Pancreas (tissue), 10 donors: Measurements from ENCODE around the gene CCNK. TPM values are rescaled to one million over a fixed set of nuclear protein-coding genes. Genes with fewer than 3 reads are reported as not detected.

Experiments used
- ATAC-seq, 4 donors: fragments of 200-7000 bp; cut with Tn5 transposase; one replicate each; pipeline versions ENCODE4 v1.8.0 to v1.9.1; 2020; ENCODE audit warnings: mild to moderate bottlenecking in 4 of 4, moderate library complexity in 4 of 4
- DNase-seq, 6 donors: peaks; one replicate each; pipeline ENCODE4 v3.0.0-alpha.2; 2020
- FAIRE-seq: peaks from 2 replicates; lab custom pipeline; 2012; peaks lifted over from hg19 to GRCh38; lab: Jason Lieb, UNC
- H3K27ac ChIP-seq, 4 donors: fragments of 200-600 bp; sonication (generic); 1 replicate in 3 of 4; 2 replicates in 1 of 4; pipeline versions ENCODE4 v1.5.0 to v1.8.0; 2020
- H3K27me3 ChIP-seq, 4 donors: fragments of 200-600 bp; one replicate each; pipeline ENCODE4 v1.8.0; 2021
- H3K36me3 ChIP-seq, 3 donors: fragments of 200-600 bp; sonication (generic) in 1 of 3; one replicate each; pipeline versions ENCODE4 v1.5.0 to v1.8.0; 2020 to 2021
- H3K4me1 ChIP-seq, 3 donors: fragments of 200-600 bp; one replicate each; pipeline ENCODE4 v1.8.0; 2021
- H3K4me3 ChIP-seq, 4 donors: fragments of 200-600 bp; sonication (generic) in 2 of 4; one replicate each; pipeline versions ENCODE4 v1.5.0 to v1.8.0; 2020 to 2021
- H3K9me3 ChIP-seq, 4 donors: fragments of 200-600 bp; one replicate each; pipeline ENCODE4 v1.8.0; 2021
- WGBS, 2 donors: extraction: QIAGEN DNeasy Blood & Tissue Kit; methylation state at CpG; one replicate each; pipeline ENCODE4 v1.1.7; 2013; 5-methylcytosine and 5-hydroxymethylcytosine counted together
- intact Hi-C, 3 donors: fragments of 100-400 bp; cut with DNase I; formaldehyde crosslinking; loops; one replicate each; pipeline versions ENCODE4 v1.11.1 to v1.14.2; 2022
- polyA plus RNA-seq, 2 donors: library from polyadenylated mRNA; stranded (reverse); fragments of 200-250 nt; gene quantifications; one replicate each; pipeline ENCODE4 v1.2.3, GENCODE V29; 2013
- total RNA-seq, 6 donors: library from RNA; stranded (reverse); fragmentation: NEBNext Ultra II Directional in 4 of 6; extraction: Animal tissue kit (Norgen Biotek cat#: 25700) in 4 of 6; gene quantifications; one replicate each; pipeline versions ENCODE4 v1.2.1 to v1.2.4, GENCODE V29; 2021 to 2023
- TF ChIP-seq, protein P1 (sequence below), 4 donors: fragments of 200-600 bp; sonication (generic) in 3 of 4; IDR thresholded peaks; one replicate each; pipeline versions ENCODE4 v1.5.0 to v1.8.0; 2021; ENCODE audit warnings: antibody characterized with exemption in 4 of 4
- donor health status: healthy with polysubstance abuse.
- donor health status: DM: no; HTN: no; CAD: no; lungs with moderate emphysema.
- donor health status: DM: no; HTN: no; CAD: no.
- donor health status: control.
- donor health status: control.
- donor health status: Bipolar disorder and iron deficiency.
- donor health status: DM: yes; HTN: yes; CAD: no.
- donor health status: DM: no; HTN: no; CAD: no.
- donor health status: DM: no; HTN: no; CAD: no.
- donor health status: DM: yes; HTN: yes; CAD: no.

The CCNK gene
- total and polyA plus RNA-seq, 8 donors = 7.9 to 23.4 (median 14.5) TPM

- peak in 1 of 6 donors; percentile 15 for DNase-seq
- Histone ChIP-seq H3K27ac (peak overlapping the region in 1 of 4 donors; percentile 12), H3K36me3 (peaks cover 0 to 18% (median 16%) of the 10 kb centered on the region in 3 donors), H3K4me1 (peaks cover 0 to 9% (median 7%) of the 10 kb centered on the region in 3 donors), H3K4me3 (no peak overlapping the region), H3K9me3 (no peaks in the 10 kb centered on the region), H3K27me3 (no peaks in the 10 kb centered on the region)
- no peak for ATAC-seq
- TF ChIP-seq, protein P1, sequence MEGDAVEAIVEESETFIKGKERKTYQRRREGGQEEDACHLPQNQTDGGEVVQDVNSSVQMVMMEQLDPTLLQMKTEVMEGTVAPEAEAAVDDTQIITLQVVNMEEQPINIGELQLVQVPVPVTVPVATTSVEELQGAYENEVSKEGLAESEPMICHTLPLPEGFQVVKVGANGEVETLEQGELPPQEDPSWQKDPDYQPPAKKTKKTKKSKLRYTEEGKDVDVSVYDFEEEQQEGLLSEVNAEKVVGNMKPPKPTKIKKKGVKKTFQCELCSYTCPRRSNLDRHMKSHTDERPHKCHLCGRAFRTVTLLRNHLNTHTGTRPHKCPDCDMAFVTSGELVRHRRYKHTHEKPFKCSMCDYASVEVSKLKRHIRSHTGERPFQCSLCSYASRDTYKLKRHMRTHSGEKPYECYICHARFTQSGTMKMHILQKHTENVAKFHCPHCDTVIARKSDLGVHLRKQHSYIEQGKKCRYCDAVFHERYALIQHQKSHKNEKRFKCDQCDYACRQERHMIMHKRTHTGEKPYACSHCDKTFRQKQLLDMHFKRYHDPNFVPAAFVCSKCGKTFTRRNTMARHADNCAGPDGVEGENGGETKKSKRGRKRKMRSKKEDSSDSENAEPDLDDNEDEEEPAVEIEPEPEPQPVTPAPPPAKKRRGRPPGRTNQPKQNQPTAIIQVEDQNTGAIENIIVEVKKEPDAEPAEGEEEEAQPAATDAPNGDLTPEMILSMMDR (IDR thresholded peaks at IDR 0.05) = no peak
- intact Hi-C loops = no loop called here
- WGBS, 2 donors = 72 to 79% methylated on average over 12 of the region's 12 CpGs
- FAIRE-seq = no peak
Measured at GRCh38 chr14:99511421-99512109, 30.4 kb downstream of the CCNK start.

- Histone ChIP-seq H3K27ac (peak overlapping the region in 1 of 4 donors; percentile 12), H3K36me3 (peaks cover 0 to 16% (median 16%) of the 10 kb centered on the region in 3 donors), H3K27me3 (no peaks in the 10 kb centered on the region), H3K4me3 (no peak overlapping the region), H3K9me3 (no peaks in the 10 kb centered on the region), H3K4me1 (peaks cover 0 to 9% (median 7%) of the 10 kb centered on the region in 3 donors)
- WGBS, 2 donors = 33 to 37% methylated on average over 10 of the region's 10 CpGs
- no peak for DNase-seq
- no peak for ATAC-seq
- TF ChIP-seq, protein P1 (IDR thresholded peaks at IDR 0.05) = no peak
- no peak for FAIRE-seq
- intact Hi-C loops = no loop called here
Measured at GRCh38 chr14:99512110-99512449, 30.9 kb downstream of the CCNK start.

DNA sequence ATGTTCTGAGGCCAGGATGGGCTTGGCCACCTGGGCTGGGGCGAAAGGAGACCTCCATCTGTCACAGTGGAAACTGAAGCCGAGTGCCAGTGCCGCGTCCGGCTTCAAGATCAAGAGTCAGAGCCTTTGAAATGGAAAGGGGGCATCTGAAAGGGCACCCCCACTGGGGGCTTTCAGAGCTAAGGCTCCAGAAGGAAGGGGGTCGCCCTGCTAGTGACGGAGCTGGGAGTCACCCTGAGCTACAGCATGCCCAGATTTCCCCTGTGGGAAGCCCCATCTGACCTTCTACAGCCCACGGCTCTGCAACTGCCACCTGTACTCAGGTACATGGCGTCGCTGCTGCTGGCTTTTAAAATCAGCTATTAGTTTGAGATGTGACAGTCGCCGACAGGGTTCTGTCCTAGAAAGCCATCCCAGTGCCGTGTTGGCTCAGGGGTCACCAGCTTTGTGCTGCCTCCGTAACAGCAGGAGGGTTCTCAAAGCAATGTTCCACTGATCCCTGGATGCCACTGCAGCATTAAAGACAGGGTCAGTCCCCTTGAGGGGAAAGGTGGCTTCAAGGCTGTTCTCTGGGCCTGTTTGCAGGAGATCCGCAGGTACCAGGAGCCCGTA lies 31.5 kb downstream of the CCNK start:
- FAIRE-seq = no peak
- TF ChIP-seq, protein P1 (IDR thresholded peaks at IDR 0.05) = no peak
- WGBS, 2 donors = 90% methylated on average over 16 of the region's 16 CpGs
- intact Hi-C loops = no loop called here
- Histone ChIP-seq H3K4me3 (no peak overlapping the region), H3K9me3 (no peaks in the 10 kb centered on the region), H3K27me3 (no peaks in the 10 kb centered on the region), H3K4me1 (peaks cover 0 to 9% (median 7%) of the 10 kb centered on the region in 3 donors), H3K27ac (no peak overlapping the region), H3K36me3 (peaks cover 0 to 16% (median 12%) of the 10 kb centered on the region in 3 donors)
- no peak for ATAC-seq
- DNase-seq = no peak

GRCh38 chr14:99513183-99513694 lies 32.0 kb downstream of the CCNK start:
- intact Hi-C loops = no loop called here
- H3K27me3 ChIP-seq = no peaks in the 10 kb centered on the region
- TF ChIP-seq, protein P1 (IDR thresholded peaks at IDR 0.05) = no peak
- no peak overlapping the region for H3K4me3 ChIP-seq
- no peak overlapping the region for H3K27ac ChIP-seq
- 89 to 90% methylated on average over 15 of the region's 15 CpGs for WGBS, 2 donors
- H3K36me3 ChIP-seq = peaks cover 0 to 11% (median 6%) of the 10 kb centered on the region in 3 donors
- no peak for ATAC-seq
- DNase-seq = peak in 2 of 6 donors; percentile 13 to 67
- H3K9me3 ChIP-seq = no peaks in the 10 kb centered on the region
- peaks cover 0 to 7% (median 5%) of the 10 kb centered on the region in 3 donors for H3K4me1 ChIP-seq
- no peak for FAIRE-seq
